T-helper 2 cell (primary cell): ENCODE measurements around the gene IRF1.

Source experiments
- DNase-seq, 5 experiments: peaks; one replicate each; pipeline versions ENCODE4 v3.0.0 to v3.0.0-alpha.2; 2012 to 2022

The IRF1 gene

DNA sequence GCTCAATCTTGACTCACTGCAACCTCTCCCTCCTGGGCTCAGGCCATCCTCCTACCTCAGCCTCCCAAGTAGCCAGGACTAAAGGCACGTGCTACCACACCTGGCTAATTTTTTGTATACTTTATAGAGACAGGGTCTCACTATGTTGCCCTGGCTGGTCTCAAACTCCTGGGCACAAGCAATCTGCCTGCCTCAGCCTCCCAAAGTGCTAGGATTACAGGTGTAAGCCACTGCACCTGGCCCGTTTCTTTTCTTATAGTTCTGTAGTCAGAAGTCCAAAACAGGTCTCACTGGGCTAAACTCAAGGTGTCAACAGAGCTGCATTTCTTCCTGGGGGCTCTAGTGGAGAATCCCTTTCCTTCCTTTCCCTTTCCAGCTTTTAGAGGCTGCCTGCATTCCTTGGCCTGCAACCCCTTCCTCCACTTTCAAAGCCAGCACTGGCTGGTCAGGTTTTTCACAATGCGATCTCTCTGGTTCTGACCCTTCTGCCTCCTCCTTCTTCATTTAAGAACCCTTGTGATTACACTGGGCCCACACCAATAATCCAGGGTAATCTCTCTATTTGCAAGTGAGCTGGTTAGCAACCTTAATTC, 16.3 kb downstream of the IRF1 start:
- no peak for DNase-seq

DNA sequence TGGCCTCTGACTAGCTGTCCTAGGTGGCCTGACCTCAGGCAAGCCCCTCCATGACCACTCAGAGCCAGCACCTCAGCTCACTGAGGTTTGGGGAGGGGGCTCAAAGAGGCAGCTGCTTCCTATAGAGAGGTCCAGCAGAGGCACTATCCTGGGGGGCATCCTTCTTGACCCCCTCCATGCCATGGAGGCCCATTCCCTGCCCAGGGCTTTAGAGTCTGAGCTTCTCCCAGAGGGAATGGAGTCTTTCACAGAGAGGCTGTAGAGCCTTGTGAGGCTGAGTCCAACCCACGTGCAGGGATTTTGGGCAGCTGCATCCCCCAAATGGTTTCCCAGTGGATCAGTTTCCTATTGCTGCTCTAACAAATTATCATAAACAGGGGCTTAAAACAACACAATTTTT, 16.9 kb downstream of the IRF1 start:
- DNase-seq: no peak

- peak; percentile 46 to 99 (median 79) for DNase-seq
Measured at GRCh38 chr5:132473019-132473531, 17.5 kb downstream of the IRF1 start.

DNA sequence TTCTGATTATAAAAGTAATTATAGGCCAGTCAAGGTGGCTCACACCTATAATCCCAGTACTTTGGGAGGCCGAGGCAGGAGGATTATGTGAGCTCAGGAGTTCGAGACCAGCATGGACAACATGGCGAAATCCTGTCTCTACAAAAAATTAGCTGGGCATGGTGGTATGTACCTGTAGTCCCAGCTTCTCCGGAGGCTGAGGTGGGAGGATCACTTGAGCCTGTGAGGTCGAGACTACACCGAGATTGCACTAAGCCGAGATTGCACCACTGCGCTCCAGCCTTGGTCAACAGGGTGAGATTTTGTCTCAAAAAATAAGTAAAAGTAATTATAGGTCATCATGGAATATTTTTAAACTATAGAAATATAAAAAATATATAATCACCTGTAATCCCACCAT, 18.1 kb downstream of the IRF1 start:
- DNase-seq: no peak

- no peak for DNase-seq
Measured at GRCh38 chr5:132471944-132472343, 18.6 kb downstream of the IRF1 start.

DNA sequence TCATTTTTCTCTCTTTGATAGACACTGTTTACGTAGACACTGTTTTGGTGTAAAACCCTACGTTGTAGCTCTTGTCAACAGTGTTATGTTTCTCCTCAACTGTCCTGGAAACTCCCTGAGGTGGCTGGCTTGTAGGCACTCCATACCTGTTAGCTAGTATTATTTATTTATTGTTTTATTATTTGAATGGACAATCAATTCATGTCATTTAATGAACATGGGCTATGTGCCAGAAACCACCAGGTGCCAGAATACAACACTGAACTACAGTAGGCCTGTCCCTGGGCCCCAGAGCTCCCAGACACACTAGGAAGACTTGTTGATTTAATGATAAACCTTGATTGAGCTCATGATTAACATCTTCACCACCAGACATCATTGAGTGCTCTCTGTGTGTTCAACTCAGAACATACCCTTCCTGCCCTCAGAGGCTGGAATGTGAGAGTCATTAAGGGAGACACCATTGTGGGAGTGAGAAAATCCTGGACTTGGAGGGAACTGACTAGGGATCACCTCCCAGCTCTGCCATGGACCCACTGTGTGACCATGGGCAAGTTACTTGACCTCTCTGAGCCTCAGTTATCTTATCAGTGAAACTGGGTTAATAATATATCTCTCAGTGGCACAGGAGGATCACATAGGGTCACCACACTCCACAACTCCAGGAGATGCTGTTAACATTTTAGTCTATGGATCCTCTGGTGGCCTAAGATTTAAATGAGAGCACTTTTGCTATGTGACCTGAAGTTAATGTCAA, 19.2 kb downstream of the IRF1 start:
- DNase-seq: peak in 1 of 5 experiments; percentile 51

- DNase-seq: no peak
Measured at GRCh38 chr5:132470596-132470995, 20.0 kb downstream of the IRF1 start.

- DNase-seq: no peak
Measured at GRCh38 chr5:132470010-132470392, 20.6 kb downstream of the IRF1 start.

- DNase-seq: no peak
Measured at GRCh38 chr5:132469380-132470009, 21.1 kb downstream of the IRF1 start.

GRCh38 chr5:132468656-132469379, 21.8 kb downstream of the IRF1 start:
- no peak for DNase-seq

- DNase-seq: no peak
Measured at GRCh38 chr5:132467287-132467984, 23.1 kb downstream of the IRF1 start.

GRCh38 chr5:132466433-132467286, 23.9 kb downstream of the IRF1 start:
- DNase-seq: peak in 3 of 5 experiments; percentile 53 to 93 (median 91)

- DNase-seq: no peak
Measured at GRCh38 chr5:132465059-132465707, 25.4 kb downstream of the IRF1 start.

- DNase-seq: no peak
Measured at GRCh38 chr5:132464156-132464939, 26.2 kb downstream of the IRF1 start.

GRCh38 chr5:132463811-132464155, 26.8 kb downstream of the IRF1 start:
- DNase-seq: no peak

DNA sequence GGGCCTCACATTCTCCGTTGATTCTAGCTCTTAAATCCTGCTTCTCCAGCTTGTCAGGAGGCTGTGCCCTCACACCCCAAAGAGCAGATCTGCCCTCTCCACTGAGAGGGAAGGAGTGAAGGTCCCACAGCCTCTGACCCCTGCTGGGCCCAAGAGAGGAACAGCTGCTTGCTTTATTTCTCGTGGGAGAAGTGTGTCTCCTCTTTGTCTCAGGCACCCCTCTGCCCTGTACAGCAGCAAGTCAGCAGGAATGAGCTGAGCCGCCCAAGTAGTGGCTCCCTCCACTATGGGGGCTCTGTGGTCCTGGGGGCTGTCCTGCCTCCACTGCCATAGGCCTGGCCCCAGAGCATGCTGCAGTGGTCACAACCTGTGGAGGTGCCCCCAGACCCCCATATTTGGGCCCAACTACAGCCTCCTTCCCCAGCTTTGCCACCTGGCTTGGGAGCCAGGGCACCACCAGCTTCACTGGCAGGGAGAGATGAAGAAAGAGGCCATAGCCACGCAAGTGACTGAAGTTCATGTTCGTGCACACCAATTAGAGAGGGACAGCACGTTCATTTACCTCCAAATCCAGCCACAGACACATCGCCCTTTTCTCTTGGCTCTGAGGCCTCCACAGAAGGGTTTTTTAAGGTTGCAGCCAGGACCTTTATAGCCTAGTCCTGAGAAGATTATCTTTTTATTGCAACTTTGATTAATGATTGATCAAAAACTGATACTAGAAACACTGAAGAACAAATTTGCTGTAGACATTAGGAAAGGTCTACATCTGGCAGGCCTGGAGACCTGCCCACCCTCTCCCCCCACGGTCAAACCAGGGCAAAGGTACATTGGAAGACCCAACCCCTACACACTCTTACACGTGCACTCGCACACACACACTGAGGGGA, 27.5 kb downstream of the IRF1 start:
- no peak for DNase-seq

DNA sequence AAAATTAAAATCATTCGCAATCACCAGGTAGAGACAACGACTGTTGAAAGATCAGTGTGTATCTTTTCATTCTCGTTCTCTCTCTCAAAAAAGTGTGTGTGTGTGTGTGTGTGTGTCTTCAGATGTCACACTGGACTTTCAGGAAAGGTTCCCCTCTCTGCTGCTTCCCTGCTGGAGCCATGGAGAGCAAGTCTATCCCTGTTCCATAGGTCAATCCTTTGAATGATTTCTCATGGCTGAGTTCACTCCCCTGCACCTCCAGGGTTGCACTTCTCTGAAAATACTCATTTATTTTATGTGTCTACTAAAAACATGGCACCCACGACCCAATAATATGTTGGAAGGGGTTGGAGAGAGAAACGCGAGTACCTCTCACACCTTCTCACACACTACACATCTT, 28.2 kb downstream of the IRF1 start:
- DNase-seq: no peak

GRCh38 chr5:132461569-132462070, 29.0 kb downstream of the IRF1 start:
- no peak for DNase-seq
